ENCODE measurements around the gene CDK5. TPM values are rescaled to one million over a fixed set of nuclear protein-coding genes. Genes with fewer than 3 reads are reported as not detected.

Gene CDK5
- total and polyA plus RNA-seq, 9 of the 15 experiments (the other 6 are each of a cell fraction or from before 2014, with no cell fraction given), result 3.2 to 38.0 (median 27.5) TPM

DNA sequence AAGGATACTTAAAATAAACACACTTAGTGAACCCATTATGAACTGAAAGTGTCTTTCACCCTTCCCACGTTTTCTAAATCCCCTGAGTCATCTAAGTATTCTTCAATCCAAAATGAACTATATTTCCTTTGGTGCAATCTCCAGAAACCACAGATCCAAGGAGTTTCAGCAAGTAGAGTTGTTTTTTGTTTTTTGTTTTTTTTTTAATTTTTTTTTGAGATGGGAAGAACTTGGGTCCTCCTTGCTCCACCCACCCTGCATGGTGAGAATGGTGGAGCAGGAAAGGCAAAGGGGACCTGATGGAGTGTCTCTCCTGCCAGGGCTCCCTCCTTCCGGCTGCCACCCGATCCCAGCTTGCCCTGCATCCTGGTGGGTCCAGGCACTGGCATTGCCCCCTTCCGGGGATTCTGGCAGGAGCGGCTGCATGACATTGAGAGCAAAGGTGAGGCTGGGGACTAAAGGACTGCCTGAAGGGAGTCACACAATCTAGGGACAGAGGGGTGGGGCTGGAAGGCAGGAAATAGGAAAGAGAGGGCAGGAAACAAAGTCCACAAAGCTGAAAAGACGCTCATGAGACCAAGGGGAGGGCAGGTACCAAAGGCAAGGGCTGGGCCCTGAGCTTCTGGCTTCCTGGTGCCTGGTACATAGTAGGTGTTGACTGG, 45.5 kb downstream of the CDK5 start (continued):
- TF ChIP-seq, protein P1, sequence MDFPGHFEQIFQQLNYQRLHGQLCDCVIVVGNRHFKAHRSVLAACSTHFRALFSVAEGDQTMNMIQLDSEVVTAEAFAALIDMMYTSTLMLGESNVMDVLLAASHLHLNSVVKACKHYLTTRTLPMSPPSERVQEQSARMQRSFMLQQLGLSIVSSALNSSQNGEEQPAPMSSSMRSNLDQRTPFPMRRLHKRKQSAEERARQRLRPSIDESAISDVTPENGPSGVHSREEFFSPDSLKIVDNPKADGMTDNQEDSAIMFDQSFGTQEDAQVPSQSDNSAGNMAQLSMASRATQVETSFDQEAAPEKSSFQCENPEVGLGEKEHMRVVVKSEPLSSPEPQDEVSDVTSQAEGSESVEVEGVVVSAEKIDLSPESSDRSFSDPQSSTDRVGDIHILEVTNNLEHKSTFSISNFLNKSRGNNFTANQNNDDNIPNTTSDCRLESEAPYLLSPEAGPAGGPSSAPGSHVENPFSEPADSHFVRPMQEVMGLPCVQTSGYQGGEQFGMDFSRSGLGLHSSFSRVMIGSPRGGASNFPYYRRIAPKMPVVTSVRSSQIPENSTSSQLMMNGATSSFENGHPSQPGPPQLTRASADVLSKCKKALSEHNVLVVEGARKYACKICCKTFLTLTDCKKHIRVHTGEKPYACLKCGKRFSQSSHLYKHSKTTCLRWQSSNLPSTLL (IDR thresholded peaks at IDR 0.05), result 0 out of 2 replicates have a peak, but pooled peaks have one; percentile 60
- TF ChIP-seq ELF1 (tag; IDR thresholded peaks at IDR 0.05), result no peak
- TF ChIP-seq NFATC3 (IDR thresholded peaks at IDR 0.05), result peak; percentile 54; the same call in 1 of the 2 replicates
- TF ChIP-seq NFIC (IDR thresholded peaks at IDR 0.05), result 0 out of 2 replicates have a peak, but pooled peaks have one; percentile 22
- TF ChIP-seq KAT7 (CRISPR knock-in tag; IDR thresholded peaks at IDR 0.05; ENCODE audit: borderline replicate concordance), result 0 out of 2 replicates have a peak, but pooled peaks have one; percentile 24
- no peak for TF ChIP-seq ZNF133 (CRISPR knock-in tag; IDR thresholded peaks at IDR 0.05)
- 0 out of 2 replicates have a peak, but pooled peaks have one; percentile 28 for TF ChIP-seq POLR2AphosphoS2 (IDR thresholded peaks at IDR 0.05; ENCODE audit: low read length)
- TF ChIP-seq ZNF347 (CRISPR knock-in tag; IDR thresholded peaks at IDR 0.05; ENCODE audit: low read depth), result no peak
- no peak for TF ChIP-seq CREM (IDR thresholded peaks at IDR 0.05; ENCODE audit: low read depth)
- peak; percentile 41; the same call in 1 of the 2 replicates for TF ChIP-seq DPF2 (IDR thresholded peaks at IDR 0.05)
- peak; percentile 41; the same call in 1 of the 2 replicates for TF ChIP-seq SREBF2 (CRISPR knock-in tag; IDR thresholded peaks at IDR 0.05)
- no peak for TF ChIP-seq IRF2 (CRISPR knock-in tag; IDR thresholded peaks at IDR 0.05)
- peak; percentile 14; the same call in 1 of the 2 replicates for TF ChIP-seq SMARCA5 (IDR thresholded peaks at IDR 0.05)
- TF ChIP-seq, protein P2, sequence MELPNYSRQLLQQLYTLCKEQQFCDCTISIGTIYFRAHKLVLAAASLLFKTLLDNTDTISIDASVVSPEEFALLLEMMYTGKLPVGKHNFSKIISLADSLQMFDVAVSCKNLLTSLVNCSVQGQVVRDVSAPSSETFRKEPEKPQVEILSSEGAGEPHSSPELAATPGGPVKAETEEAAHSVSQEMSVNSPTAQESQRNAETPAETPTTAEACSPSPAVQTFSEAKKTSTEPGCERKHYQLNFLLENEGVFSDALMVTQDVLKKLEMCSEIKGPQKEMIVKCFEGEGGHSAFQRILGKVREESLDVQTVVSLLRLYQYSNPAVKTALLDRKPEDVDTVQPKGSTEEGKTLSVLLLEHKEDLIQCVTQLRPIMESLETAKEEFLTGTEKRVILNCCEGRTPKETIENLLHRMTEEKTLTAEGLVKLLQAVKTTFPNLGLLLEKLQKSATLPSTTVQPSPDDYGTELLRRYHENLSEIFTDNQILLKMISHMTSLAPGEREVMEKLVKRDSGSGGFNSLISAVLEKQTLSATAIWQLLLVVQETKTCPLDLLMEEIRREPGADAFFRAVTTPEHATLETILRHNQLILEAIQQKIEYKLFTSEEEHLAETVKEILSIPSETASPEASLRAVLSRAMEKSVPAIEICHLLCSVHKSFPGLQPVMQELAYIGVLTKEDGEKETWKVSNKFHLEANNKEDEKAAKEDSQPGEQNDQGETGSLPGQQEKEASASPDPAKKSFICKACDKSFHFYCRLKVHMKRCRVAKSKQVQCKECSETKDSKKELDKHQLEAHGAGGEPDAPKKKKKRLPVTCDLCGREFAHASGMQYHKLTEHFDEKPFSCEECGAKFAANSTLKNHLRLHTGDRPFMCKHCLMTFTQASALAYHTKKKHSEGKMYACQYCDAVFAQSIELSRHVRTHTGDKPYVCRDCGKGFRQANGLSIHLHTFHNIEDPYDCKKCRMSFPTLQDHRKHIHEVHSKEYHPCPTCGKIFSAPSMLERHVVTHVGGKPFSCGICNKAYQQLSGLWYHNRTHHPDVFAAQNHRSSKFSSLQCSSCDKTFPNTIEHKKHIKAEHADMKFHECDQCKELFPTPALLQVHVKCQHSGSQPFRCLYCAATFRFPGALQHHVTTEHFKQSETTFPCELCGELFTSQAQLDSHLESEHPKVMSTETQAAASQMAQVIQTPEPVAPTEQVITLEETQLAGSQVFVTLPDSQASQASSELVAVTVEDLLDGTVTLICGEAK (IDR thresholded peaks at IDR 0.05), result 0 out of 2 replicates have a peak, but pooled peaks have one; percentile 8
- TF ChIP-seq, protein P2 (CRISPR knock-in tag; IDR thresholded peaks at IDR 0.05), result no peak
- 0 out of 2 replicates have a peak, but pooled peaks have one; percentile 13 for TF ChIP-seq HLTF (IDR thresholded peaks at IDR 0.05)
- TF ChIP-seq ZNF316 (IDR thresholded peaks at IDR 0.05), result peak; percentile 80
- no peak for TF ChIP-seq NCOA4 (IDR thresholded peaks at IDR 0.05; ENCODE audit: partially characterized antibody)
- TF ChIP-seq GATAD2B (IDR thresholded peaks at IDR 0.05; ENCODE audit: borderline replicate concordance), result no peak
- 0 out of 2 replicates have a peak, but pooled peaks have one; percentile 71 for TF ChIP-seq DNMT1 (IDR thresholded peaks at IDR 0.05)

Data from K562 (cell line).